HT1080 (cell line): Measurements from ENCODE around the gene TMEM131L. TPM values are rescaled to one million over a fixed set of nuclear protein-coding genes. Genes with fewer than 3 reads are reported as not detected.
"Not testable (repeated sequence)": the region's sequence is repeated elsewhere in the genome, so short reads cannot be mapped to it uniquely, and the experiment has no call there.

Experiments
- DNase-seq: peaks from one replicate; pipeline ENCODE4 v3.0.0-alpha.2; 2015; ENCODE audit warnings: low read depth
- polyA plus RNA-seq, 2 experiments: library from polyadenylated mRNA; depleted of rRNA; stranded (reverse); fragments of >200 nt; gene quantifications; 2 replicates each; pipeline ENCODE4 v1.2.3, GENCODE V29; 2015
- total RNA-seq: library from RNA; depleted of rRNA; stranded (reverse); fragments of >200 nt; shearing (Covaris generic); gene quantifications from 2 replicates; pipeline ENCODE4 v1.2.3, GENCODE V29; 2014; rRNA removed

TMEM131L gene, protein sequence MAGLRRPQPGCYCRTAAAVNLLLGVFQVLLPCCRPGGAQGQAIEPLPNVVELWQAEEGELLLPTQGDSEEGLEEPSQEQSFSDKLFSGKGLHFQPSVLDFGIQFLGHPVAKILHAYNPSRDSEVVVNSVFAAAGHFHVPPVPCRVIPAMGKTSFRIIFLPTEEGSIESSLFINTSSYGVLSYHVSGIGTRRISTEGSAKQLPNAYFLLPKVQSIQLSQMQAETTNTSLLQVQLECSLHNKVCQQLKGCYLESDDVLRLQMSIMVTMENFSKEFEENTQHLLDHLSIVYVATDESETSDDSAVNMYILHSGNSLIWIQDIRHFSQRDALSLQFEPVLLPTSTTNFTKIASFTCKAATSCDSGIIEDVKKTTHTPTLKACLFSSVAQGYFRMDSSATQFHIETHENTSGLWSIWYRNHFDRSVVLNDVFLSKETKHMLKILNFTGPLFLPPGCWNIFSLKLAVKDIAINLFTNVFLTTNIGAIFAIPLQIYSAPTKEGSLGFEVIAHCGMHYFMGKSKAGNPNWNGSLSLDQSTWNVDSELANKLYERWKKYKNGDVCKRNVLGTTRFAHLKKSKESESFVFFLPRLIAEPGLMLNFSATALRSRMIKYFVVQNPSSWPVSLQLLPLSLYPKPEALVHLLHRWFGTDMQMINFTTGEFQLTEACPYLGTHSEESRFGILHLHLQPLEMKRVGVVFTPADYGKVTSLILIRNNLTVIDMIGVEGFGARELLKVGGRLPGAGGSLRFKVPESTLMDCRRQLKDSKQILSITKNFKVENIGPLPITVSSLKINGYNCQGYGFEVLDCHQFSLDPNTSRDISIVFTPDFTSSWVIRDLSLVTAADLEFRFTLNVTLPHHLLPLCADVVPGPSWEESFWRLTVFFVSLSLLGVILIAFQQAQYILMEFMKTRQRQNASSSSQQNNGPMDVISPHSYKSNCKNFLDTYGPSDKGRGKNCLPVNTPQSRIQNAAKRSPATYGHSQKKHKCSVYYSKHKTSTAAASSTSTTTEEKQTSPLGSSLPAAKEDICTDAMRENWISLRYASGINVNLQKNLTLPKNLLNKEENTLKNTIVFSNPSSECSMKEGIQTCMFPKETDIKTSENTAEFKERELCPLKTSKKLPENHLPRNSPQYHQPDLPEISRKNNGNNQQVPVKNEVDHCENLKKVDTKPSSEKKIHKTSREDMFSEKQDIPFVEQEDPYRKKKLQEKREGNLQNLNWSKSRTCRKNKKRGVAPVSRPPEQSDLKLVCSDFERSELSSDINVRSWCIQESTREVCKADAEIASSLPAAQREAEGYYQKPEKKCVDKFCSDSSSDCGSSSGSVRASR (N-terminal part only)
- total RNA-seq, result 9.9 and 10.0 TPM in 2 replicates
- 3.6 and 5.1 TPM in 2 replicates for polyA plus RNA-seq (2015; cell fraction: cytosol; rRNA removed)
- polyA plus RNA-seq (2015; cell fraction: nucleus; rRNA removed), result 18.0 and 19.0 TPM in 2 replicates

DNA sequence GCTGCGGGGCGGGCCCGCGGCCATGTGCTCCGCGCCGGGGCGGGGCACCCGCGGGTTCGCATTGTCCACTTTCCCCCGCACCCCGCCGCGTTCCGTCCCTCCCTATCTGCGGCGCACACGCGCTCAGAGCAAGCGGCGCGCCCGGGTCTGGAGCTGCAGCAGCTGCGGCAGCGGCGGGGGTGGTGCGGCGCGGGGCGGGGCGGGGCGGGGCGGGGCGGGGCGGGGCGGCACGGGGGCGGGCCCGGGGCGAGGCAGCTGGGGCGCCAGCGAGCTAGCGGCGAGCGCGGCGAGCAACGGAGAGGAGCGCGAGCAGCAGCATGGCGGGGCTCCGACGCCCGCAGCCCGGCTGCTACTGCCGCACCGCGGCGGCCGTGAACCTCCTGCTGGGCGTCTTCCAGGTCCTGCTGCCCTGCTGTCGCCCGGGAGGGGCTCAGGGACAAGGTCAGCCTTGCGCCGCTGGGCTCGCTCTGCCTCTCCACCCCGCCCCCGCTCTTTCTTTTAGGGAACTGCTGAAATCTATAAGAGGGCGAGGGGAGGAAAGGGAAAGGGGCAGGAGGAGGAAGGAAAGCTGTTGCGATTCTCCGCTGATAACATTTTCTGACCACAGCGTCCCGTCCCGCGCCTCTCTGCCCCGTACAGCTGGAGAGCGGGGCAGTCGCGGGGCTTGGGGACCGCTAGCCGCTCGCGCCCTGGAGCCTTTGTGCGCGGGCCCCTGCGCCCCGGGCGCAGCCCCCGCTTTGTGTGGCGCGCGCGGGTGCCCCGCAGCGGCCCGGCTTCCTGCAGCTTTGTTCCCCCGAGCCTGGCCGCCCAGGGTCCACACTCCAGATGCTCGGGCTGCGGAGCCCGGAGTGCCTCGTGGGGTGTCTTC, at the start of gene TMEM131L:
TMEM131L (plus strand) TSS at position 280 of the 868 bp plus-strand sequence; CDS start at position 318, 38 bp downstream.
- peak; percentile 63 for DNase-seq

DNA sequence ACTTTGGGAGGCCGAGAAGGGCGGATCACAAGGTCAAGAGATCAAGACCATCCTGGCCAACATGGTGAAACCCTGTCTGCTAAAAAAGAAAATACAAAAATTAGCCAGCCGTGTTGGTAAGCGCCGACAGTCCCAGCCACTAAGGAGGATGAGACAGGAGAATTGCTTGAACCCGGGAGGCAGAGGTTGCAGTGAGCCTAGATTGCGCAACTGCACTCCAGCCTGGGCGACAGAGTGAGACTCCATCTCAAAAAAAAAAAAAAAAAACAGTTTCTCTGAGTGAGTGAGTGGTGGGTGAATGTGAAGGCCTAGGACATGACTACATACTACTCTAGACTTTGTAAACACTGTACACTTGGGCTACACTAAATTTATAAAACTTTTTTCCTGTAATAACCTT, 49.7 kb upstream of the TMEM131L start:
- not testable (repeated sequence) for DNase-seq

DNA sequence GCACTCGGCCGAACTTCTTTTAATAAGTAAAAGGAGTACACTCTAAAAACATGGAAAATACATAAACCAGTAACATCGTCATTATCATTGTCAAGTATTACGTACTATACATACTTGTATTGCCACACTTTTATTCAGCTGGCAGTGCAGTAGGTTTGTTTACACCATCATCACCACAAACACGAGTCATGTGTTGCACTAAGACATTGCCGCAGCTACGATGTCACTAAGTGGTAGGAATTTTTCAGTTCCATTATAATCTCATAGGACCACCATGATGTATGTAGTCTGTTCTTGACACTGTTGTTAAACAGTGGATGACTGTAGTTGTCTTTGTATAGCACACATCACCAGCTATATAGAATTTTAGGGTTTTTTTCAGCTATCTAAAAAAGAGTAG, 48.0 kb upstream of the TMEM131L start:
- DNase-seq, result no peak

DNA sequence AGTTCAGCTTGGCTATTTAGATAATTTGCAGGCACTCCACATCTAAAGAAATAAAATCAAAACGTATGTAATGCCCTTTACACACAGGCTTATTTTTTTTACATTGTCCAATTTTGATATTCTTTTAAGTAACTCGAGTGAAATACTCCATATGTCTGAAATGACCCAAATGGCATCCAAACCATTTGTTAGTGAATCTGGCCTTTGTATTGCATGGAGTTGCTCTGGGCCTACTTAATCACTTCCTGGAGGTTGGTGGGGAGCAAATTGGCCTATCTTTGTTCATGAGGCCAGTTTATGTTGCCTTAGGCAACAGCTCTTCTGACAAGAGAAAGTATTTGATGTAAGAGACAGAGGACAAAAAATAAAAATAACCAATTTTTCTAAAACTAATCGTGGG, 47.6 kb upstream of the TMEM131L start:
- DNase-seq, result peak; percentile 35

DNA sequence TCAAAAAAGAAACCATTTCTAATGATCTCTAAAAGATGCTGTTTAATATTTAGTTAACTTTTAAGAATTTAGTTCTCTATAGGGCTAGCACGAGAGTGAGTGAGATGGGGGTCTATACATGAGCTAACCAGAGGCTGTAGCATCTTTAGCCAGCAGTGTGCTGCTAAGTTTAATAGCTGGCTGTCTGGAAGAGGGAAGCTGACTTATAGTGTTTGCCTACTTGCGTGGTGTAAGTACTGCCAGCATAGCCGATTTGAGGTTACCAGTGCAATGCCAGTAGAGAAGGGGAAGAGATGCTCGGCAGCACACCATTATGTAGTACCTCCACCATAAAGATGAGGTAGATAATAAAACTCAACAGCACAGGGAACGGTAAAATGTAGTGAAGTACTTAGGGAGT, 47.1 kb upstream of the TMEM131L start:
- no peak for DNase-seq

DNA sequence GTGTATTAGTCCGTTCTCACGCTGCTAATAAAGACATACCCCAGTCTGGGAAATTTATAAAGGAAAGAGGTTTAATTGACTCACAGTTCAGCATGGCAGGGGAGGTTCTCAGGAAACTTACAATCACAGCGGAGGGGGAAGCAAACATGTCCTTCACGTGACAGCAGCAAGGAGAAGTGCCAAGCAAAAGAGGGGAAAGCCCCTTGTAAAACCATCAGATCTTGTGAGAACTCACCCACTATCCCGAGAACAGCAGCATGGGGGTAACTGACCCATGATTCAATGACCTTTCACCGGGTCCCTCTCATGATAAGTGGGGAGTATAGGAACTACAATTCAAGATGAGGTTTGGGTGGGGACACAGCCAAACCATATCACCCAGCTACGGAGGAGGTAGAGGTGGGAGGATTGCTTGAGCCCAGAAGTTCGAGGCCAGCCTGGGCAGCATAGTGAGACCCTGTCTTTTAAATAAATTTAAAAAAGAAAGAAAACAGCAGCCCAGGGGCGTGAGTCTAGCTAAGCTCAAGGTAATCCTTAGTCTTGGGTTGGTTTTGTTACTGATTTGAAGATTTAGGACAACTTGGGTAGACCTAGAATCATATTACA, 46.4 kb upstream of the TMEM131L start:
- DNase-seq, result no peak

DNA sequence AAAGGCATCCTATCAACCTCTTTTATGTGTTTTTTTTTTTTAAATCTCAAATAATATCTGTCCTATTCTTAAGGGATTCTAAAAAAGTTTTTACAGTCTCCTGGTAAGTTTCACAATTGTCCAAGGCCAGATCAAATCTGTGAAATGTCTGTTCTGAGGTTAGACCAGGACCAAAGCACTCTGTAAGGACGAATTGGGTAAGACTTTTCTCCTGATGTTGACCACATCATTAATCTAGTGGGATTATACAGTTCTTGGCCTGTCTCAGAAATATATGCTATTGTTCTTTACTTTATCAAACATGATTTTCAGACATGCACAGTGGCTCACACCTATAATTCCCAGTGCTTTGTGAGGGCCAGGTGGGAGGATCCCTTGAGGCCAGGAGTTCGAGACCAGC, 45.8 kb upstream of the TMEM131L start:
- DNase-seq, result no peak

DNA sequence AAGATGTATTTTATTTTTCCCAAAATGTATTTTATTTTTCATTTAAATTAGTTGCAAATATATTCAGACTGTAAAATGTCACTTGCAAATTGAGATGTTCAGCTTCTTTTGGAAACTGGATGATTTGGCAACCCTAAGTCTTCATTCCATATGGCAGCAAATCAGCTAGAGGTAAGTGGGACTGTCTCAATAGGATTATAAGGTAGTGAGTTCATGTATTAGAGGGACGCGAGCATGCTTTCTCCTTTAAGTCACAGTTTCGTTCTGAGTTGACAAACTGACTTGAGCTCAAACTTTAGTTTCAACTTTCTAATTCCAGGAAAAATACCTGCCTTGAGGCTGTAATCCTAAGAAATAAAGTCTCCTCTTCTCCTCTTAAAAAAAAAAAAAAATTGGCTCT, 44.2 kb upstream of the TMEM131L start:
- DNase-seq, result no peak

DNA sequence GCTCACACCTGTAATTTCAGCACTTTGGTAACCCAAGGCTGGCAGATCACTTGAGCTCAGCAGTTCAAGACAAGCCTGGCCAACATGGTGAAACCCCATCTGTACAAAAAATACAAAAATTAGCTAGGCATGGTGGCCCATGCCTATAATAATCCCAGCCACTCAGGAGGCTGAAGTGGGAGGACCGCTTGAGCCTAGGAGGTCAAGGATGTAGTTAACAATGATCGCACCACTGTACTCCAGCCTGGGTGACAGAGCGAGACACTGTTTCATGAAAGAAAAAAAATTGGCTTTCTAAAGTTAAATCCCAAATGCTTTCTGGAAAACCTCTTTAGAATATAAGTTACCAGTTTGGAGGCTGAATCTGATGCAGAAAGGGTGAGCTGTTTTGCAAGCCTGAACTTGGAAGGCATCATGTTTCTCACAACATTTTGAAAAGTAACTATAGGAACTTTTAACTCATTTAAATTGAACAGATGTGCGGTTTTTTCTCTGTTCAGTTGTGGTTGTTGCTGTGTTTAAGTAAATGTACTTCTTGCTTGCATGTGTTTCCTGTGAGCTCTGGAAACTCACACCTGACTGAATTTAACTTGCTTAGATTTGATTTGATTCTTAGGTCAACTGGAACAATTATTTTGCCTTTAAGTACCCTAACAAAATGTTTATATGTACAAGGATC, 39.8 kb upstream of the TMEM131L start:
- no peak for DNase-seq

DNA sequence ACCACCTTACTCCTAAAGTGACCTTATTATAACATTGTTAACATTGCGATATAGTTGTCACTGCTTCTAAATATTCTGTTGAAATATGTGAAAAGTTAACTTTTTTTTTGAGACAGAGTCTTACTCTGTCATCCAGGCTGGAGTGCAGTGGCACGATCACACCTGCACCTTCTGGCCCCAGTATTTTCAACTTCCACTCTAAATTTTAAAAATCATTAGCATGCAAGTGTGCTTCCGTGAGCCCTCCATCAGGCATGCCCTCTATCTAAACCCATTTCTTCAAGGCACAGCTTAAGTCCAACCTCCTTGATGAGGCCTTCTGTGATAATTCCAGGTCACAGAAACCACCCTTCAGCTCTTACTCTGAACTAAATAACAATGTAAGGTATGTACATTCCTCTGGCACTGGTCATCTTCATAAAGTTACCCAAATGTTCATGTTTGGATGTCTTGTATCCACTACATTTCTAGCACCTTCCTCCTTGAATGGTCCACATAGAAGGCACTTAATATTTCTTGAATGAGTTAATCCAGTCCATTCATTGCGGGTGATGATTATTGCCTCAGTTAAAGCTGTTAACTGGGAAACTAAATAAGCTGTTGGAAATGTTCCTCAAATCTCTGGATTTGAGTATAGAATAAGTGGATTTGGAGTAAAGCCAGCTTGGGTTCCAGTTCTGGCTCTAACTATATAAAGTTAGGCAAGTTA, 38.6 kb upstream of the TMEM131L start:
- peak; percentile 25 for DNase-seq

DNA sequence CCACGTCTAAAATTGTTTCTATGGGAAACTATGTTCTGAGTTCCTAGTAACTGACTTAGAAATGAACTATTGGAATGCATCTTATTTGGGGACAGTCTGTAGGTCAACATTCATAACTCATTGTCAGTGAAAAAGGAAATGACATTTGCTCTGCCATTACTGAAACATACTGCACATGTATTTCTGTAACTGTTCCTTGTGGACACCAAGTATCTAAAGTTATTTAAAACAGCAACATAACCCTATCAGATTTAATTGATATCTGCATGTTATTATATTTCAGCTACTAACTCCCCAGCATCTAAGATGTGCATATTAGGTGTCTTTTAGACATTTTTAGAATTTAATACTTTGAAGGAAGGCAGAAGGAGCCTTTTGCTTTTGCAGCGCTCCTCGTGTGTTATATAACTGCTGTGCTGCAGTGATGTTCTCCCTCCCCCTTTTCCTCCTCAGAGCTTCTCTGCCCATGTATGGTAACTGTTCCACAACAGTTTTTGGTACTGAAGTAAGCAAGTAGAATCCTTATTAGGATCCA, 37.2 kb upstream of the TMEM131L start:
- no peak for DNase-seq

DNA sequence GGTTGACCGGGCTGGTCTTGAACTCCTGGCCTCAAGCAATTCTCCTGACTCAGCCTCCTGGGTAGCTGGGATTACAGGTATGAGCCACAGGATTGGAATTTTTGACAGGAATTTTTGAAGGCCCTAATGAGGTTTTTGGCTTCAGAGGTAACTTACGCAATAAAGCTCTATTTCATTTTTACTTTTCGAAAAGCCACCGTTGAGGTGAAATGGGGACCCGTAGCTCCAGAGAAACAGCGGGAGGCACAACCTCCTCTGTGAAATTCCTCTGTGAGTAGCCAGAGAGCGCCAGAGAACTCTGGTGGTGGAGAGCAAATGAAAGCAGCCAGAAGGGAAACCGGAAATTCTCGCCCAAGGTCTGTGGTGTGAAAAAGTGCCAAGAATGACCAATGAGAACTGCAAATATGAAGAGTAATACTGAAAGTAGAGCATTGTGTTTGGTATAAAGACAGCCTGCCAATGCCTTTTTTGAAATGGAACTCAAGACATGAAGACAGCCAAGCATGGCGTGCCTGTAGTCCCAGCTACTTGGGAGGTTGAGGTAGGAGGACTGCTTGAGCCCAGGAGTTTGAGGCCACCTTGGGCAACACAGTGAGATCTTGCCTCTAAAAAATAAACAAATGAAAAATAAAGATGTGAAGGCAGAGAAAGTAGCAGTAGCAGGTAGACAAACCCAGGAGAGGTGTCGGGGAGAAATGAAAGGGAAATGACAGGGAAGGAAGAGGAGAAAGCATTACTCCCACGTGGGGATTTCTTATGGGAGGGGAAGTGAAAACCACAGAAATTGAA, 33.0 kb upstream of the TMEM131L start:
- peak; percentile 96 for DNase-seq

DNA sequence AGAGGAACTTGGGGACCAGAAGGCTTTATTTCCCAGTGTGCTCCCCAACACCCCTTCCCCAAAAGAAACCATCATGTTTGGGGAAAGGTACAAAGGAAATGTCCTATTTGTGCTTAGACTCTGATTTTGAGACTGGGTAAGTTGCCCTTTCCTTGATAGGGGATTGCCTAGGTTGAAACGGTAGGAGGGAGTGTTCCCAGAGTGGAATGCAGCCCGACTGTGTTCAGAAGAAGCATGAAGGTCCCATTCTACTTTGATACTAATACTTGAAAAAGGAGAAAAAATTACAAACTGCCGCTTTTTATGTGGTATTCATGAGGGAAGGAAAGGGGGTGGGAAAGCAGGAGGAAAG, 32.4 kb upstream of the TMEM131L start:
- no peak for DNase-seq

DNA sequence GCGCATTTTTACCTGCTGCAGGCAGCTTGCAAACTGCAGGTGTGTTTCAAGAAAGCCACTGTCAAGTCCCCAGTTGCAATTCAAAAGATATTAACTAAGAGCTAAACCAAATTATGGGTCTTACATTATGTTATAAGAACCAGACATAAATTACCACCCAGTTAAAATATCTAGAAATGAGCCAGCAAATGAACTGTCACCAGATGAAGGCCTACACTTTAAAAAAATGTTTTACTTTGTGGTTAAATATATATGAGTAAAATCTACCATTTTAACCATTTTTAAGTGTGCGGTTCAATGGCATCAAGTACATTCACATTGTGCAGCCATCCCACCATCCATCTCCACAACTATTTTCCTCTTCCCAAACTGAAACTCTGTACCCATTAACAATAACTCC, 32.0 kb upstream of the TMEM131L start:
- no peak for DNase-seq

DNA sequence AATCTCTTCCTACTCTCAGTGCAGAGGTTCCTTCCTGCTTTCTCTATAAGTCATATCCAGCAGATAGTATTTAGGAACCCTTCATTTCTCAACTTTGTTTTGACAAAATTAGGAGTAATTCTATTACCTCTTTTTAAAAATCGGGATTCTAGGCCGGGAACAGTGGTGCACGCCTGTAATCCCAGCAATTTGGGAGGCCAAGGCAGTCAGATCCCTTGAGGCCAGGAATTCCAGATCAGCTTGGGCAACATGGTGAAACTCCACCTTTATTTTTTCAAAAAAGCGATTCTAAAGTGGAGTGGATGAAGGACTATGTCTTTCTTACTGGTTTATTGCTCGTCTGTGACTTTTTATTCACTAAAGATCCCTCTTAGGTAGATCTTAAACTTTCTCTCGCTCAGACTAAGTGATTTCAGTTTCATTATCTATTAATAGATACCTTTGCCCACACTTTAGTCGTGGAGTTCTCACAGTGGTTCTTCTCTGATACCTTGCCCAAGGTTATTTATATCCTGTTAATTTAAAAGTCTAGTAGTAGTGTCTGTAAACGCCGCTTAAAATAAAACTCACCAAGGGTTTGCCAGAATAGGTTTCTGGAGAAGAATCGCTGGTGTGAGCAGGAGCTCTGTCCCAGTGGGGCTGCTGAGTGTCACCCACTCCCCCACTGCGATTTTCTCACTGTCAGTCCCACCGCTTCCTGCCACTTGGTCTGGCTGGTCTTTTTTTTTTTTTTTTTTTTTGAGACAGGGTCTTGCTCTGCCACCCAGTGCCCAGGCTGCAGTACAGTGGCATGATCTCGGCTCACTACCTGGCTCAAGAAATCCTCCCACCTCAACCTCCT, 27.0 kb upstream of the TMEM131L start:
- DNase-seq, result no peak

DNA sequence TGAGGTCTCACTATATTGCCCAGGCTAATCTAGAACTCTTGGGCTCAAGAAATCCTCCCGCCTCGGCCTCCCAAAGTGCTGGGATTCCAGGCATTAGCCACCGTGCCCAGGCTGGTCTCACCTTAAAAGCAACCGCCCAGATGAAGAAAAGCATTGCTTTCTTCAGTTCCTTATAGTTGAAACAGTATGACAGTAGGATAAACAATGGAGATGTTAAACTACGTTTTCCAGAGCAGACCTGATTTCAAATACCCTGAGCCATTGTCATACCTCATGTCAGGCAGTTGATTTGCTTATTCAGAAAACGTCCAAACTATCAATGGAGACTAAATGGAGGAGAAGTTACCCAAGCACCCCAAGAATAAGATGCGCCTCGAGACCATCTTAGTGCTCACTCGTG, 26.3 kb upstream of the TMEM131L start:
- DNase-seq, result no peak

DNA sequence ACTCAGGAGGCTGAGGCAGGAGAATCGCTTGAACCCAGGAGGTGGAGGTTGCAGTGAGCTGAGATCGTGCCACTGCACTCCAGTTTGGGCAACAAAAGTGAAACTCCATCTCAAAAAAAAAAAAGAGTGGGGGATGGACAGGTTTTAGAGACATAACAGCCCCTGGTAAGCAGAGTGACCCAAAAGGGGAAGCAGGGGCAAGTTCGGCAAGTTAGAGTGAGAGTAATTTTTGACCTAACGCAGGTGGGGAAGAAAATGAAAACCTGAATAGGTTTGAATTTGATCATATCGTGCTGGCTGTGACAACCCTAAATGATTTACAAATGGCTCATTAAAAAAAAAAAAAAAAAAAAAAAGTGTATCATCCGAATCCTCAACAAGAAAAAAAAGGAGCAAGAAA, 25.7 kb upstream of the TMEM131L start:
- no peak for DNase-seq
